ENCODE results near the gene SDHA. TPM values are rescaled to one million over a fixed set of nuclear protein-coding genes. Genes with fewer than 3 reads are reported as not detected.

Gene SDHA
- polyA plus RNA-seq, 2 of the 4 experiments (the other 2 are of a cell fraction), result 115 to 134 TPM

DNA sequence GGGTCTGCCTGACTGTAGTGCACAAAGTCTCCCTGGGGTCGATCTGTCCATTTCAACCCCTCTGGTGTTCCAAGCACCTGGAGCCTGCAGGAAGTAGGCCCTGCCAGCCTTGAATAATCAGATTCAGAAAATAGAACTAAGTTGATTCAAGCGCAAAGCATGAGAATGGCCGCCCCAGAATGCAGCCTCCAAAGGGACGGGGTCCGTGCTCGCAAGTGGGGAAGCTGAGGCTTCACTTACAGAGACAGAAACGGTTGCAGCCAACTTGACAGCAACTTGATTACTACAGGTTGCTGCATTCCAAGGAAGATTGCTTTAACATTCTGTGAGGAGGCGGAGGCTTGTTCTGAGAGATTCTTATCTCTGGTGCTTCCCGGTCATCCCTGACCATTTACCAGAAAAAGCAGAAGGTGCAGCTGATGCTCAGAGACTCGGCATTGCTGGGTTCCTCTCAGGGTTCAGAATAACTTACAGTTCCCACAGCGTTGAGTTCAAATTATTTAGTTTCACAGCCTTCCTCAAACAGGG lies 41.8 kb upstream of the SDHA start (continued):
- TF ChIP-seq, protein P1, sequence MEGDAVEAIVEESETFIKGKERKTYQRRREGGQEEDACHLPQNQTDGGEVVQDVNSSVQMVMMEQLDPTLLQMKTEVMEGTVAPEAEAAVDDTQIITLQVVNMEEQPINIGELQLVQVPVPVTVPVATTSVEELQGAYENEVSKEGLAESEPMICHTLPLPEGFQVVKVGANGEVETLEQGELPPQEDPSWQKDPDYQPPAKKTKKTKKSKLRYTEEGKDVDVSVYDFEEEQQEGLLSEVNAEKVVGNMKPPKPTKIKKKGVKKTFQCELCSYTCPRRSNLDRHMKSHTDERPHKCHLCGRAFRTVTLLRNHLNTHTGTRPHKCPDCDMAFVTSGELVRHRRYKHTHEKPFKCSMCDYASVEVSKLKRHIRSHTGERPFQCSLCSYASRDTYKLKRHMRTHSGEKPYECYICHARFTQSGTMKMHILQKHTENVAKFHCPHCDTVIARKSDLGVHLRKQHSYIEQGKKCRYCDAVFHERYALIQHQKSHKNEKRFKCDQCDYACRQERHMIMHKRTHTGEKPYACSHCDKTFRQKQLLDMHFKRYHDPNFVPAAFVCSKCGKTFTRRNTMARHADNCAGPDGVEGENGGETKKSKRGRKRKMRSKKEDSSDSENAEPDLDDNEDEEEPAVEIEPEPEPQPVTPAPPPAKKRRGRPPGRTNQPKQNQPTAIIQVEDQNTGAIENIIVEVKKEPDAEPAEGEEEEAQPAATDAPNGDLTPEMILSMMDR (IDR thresholded peaks at IDR 0.05), result no peak
- TF ChIP-seq CBX8 (IDR thresholded peaks at IDR 0.05) (no peak), HOXA7 (CRISPR knock-in tag; IDR thresholded peaks at IDR 0.05) (no peak), RCOR1 (IDR thresholded peaks at IDR 0.05; ENCODE audit: low read depth, low read length) (no peak), NPAS2 (CRISPR knock-in tag; IDR thresholded peaks at IDR 0.05; ENCODE audit: borderline replicate concordance) (no peak)
- TF ChIP-seq, protein P2, sequence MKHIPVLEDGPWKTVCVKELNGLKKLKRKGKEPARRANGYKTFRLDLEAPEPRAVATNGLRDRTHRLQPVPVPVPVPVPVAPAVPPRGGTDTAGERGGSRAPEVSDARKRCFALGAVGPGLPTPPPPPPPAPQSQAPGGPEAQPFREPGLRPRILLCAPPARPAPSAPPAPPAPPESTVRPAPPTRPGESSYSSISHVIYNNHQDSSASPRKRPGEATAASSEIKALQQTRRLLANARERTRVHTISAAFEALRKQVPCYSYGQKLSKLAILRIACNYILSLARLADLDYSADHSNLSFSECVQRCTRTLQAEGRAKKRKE (CRISPR knock-in tag; IDR thresholded peaks at IDR 0.05; ENCODE audit: low read depth), result no peak
- TF ChIP-seq, protein P3, sequence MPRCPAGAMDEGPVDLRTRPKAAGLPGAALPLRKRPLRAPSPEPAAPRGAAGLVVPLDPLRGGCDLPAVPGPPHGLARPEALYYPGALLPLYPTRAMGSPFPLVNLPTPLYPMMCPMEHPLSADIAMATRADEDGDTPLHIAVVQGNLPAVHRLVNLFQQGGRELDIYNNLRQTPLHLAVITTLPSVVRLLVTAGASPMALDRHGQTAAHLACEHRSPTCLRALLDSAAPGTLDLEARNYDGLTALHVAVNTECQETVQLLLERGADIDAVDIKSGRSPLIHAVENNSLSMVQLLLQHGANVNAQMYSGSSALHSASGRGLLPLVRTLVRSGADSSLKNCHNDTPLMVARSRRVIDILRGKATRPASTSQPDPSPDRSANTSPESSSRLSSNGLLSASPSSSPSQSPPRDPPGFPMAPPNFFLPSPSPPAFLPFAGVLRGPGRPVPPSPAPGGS (IDR thresholded peaks at IDR 0.05), result no peak

DNA sequence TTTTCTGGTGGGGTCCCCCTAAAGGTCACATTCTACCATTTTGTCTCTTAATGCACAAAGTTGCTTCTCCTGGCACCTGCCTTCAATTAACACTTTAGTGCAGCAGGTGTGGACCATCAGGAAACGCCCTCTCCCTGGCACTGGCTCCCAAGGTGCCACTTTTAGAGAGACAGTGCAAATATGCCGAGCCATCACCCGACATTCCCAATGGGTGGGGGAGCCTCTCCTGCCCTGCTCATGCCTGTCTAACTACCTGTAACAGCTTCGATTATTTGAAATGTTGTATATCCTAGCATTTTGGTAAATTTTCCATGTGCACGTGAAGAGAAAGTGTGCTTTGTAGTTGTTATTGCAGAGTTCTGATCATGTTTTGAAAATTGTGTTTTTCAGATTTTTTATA lies 40.0 kb upstream of the SDHA start:
- FAIRE-seq, result no peak
- WGBS (ENCODE audit: missing lambda C conversion rate), result 34% methylated on average over 5 of the region's 5 CpGs
- H3K27ac ChIP-seq, result no peak overlapping the region
- no peak overlapping the region for H3K4me2 ChIP-seq
- CTCF ChIA-PET, result interaction anchor here (2.9 kb wide), 1 partner anchor 11 kb away, joined by 12 read pairs; no protein-coding TSS in a partner anchor
- no peak overlapping the region for H3K4me3 ChIP-seq
- H3K9me3 ChIP-seq, result no peaks in the 10 kb centered on the region
- TF ChIP-seq, protein P4, sequence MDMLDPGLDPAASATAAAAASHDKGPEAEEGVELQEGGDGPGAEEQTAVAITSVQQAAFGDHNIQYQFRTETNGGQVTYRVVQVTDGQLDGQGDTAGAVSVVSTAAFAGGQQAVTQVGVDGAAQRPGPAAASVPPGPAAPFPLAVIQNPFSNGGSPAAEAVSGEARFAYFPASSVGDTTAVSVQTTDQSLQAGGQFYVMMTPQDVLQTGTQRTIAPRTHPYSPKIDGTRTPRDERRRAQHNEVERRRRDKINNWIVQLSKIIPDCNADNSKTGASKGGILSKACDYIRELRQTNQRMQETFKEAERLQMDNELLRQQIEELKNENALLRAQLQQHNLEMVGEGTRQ (IDR thresholded peaks at IDR 0.05), result no peak
- TF ChIP-seq CBX8 (IDR thresholded peaks at IDR 0.05), result no peak
- TF ChIP-seq ZFP36 (IDR thresholded peaks at IDR 0.05; ENCODE audit: borderline replicate concordance, partially characterized antibody), result no peak
- no peak for TF ChIP-seq MAZ (IDR thresholded peaks at IDR 0.05; ENCODE audit: borderline replicate concordance, low read depth, low read length)
- TF ChIP-seq, protein P2 (CRISPR knock-in tag; IDR thresholded peaks at IDR 0.05; ENCODE audit: low read depth), result no peak
- no peak for TF ChIP-seq ZNF302 (CRISPR knock-in tag; IDR thresholded peaks at IDR 0.05)
- TF ChIP-seq CEBPB (IDR thresholded peaks at IDR 0.05), result no peak
- no peak for TF ChIP-seq HDAC2 (IDR thresholded peaks at IDR 0.05)
- no peak for TF ChIP-seq RARB (CRISPR knock-in tag; IDR thresholded peaks at IDR 0.05)
- TF ChIP-seq EP300 (IDR thresholded peaks at IDR 0.05), result no peak
- TF ChIP-seq FOSL2 (IDR thresholded peaks at IDR 0.05), result no peak
- TF ChIP-seq FOSL2 (CRISPR knock-in tag; IDR thresholded peaks at IDR 0.05), result no peak
- TF ChIP-seq, protein P5, sequence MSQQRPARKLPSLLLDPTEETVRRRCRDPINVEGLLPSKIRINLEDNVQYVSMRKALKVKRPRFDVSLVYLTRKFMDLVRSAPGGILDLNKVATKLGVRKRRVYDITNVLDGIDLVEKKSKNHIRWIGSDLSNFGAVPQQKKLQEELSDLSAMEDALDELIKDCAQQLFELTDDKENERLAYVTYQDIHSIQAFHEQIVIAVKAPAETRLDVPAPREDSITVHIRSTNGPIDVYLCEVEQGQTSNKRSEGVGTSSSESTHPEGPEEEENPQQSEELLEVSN (IDR thresholded peaks at IDR 0.05; ENCODE audit: borderline replicate concordance, low read depth), result no peak
- TF ChIP-seq HOXB13 (CRISPR knock-in tag; IDR thresholded peaks at IDR 0.05; ENCODE audit: low read depth), result no peak
- TF ChIP-seq RFX5 (IDR thresholded peaks at IDR 0.05), result no peak
- no peaks in the 10 kb centered on the region for H3K4me1 ChIP-seq
- POLR2A ChIA-PET, result no interaction called here
- no peak for ATAC-seq
- no peak for DNase-seq (ENCODE audit: low read depth in 1 of 2, low spot score in 1 of 2)
